SK-N-MC (cell line): ENCODE results near the gene KARS1.

ENCODE experiments used
- DNase-seq: peaks from one replicate; pipeline ENCODE4 v3.0.0-alpha.2; 2011; ENCODE audit warnings: low read depth, low spot score
- H3K27ac ChIP-seq: fragments of 200-600 bp; sonication (generic); 2 replicates; pipeline ENCODE4 v1.5.1; 2016; ENCODE audit warnings: mixed run types
- H3K36me3 ChIP-seq: fragments of 200-600 bp; sonication (generic); 2 replicates; pipeline ENCODE4 v1.6.1; 2017; ENCODE audit warnings: antibody characterized with exemption, low read length, mixed read lengths; ENCODE audit not compliant: insufficient read depth
- H3K4me3 ChIP-seq: fragments of 200-600 bp; sonication (generic); 2 replicates; pipeline ENCODE4 v1.5.1; 2016
- H3K9ac ChIP-seq: fragments of 200-600 bp; sonication (generic); 2 replicates; pipeline ENCODE4 v1.8.0; 2017; ENCODE audit warnings: mixed run types, mixed read lengths; ENCODE audit not compliant: insufficient read length
- H3K9me3 ChIP-seq: fragments of 200-600 bp; sonication (generic); 2 replicates; pipeline ENCODE4 v1.6.1; 2017; ENCODE audit warnings: low read depth, mild to moderate bottlenecking, antibody characterized with exemption, low read length, moderate library complexity, mixed read lengths
- EZH2 ChIP-seq: fragments of 200-600 bp; sonication (generic); IDR thresholded peaks from one replicate; pipeline ENCODE4 v1.6.1; 2017; ENCODE audit warnings: antibody characterized with exemption
- FOXP2 ChIP-seq: optimal IDR thresholded peaks from 2 replicates; pipeline ENCODE3; 2011; ENCODE audit warnings: mild to moderate bottlenecking, moderate library complexity; ENCODE audit not compliant: insufficient read depth; ENCODE audit errors: extremely low read length, control extremely low read depth
- POLR2AphosphoS5 ChIP-seq: IDR thresholded peaks from 2 replicates; pipeline ENCODE4 v1.6.1; 2012; ENCODE audit warnings: mild to moderate bottlenecking, low read depth, low read length, borderline replicate concordance

Gene KARS1

DNA sequence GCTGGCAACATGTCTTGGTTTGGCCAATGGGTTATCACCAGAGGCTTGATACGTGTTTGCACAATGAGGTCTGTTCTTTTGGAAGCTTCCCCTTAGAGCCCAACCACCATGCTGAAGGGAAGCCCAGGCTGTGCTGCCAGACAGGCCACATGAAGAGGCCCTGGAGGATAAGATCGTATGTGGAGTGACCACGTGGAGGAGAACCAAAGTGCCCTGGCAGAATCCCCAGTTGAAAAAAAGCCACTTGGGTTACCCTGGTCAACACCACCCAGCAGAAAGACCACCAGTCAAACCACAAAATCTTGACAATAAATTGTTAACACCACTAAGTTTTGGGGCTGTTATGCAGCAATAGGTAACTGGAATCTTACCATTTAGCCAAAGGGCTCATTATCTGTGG, 17.4 kb downstream of the KARS1 start:
- TF ChIP-seq EZH2 = no peak
- no peak for TF ChIP-seq FOXP2
- TF ChIP-seq POLR2AphosphoS5 = no peak

DNA sequence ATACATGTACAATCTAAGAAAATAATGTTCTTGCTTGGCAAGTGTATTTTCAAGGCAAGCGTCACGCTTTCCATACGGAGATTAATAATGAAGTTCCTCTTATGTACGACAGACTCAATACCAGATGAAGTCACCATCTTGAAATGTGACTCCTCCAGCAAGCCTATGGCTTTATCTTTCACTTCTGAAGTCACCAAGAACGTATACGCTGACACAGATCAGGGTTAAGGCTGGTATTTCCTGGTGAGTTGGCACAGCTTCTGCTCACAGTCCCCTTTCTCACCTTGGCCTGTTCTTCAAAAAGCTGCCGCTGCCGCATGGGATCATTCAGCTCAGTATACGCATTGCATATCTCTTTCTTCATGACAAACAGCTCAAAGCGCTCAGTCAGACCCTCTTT, 18.3 kb downstream of the KARS1 start:
- no peaks in the 10 kb centered on the region for H3K9me3 ChIP-seq
- DNase-seq = no peak
- no peak for TF ChIP-seq EZH2
- TF ChIP-seq FOXP2 = no peak
- TF ChIP-seq POLR2AphosphoS5 = no peak
- peaks cover 60% of the 10 kb centered on the region for H3K36me3 ChIP-seq
- H3K27ac ChIP-seq = no peak overlapping the region
- H3K9ac ChIP-seq = no peak overlapping the region
- H3K4me3 ChIP-seq = no peak overlapping the region

More for the DNA sequence above, 17.4 kb downstream of the KARS1 start:
- no peak for DNase-seq
- Histone ChIP-seq H3K9ac (no peak overlapping the region), H3K27ac (no peak overlapping the region), H3K4me3 (no peak overlapping the region), H3K9me3 (no peaks in the 10 kb centered on the region), H3K36me3 (peaks cover 65% of the 10 kb centered on the region)

DNA sequence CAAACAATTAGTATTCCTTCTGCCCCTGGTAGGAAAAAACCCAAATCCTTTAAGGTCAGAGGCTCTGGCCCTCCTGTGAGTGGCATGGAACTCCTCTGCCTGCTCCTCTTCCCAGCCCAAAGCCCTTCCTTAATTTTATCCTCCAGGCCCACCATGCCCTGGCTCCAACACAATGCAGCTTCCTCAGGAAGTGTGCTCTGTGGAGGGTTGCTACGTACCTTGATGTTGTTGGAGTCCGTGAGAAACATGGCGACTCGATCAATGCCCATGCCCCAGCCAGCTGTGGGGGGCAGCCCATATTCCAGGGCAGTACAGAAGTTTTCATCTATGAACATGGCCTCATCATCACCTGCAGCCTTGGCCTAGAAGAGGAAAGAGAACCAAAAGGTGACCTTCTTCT, 19.1 kb downstream of the KARS1 start:
- H3K36me3 ChIP-seq = peaks cover 52% of the 10 kb centered on the region
- peak overlapping the region; percentile 64; the same call in 1 of the 2 replicates for H3K27ac ChIP-seq
- no peak for TF ChIP-seq FOXP2
- TF ChIP-seq EZH2 = no peak
- TF ChIP-seq POLR2AphosphoS5 = no peak
- no peak overlapping the region for H3K9ac ChIP-seq
- DNase-seq = no peak
- no peak overlapping the region for H3K4me3 ChIP-seq
- H3K9me3 ChIP-seq = no peaks in the 10 kb centered on the region

DNA sequence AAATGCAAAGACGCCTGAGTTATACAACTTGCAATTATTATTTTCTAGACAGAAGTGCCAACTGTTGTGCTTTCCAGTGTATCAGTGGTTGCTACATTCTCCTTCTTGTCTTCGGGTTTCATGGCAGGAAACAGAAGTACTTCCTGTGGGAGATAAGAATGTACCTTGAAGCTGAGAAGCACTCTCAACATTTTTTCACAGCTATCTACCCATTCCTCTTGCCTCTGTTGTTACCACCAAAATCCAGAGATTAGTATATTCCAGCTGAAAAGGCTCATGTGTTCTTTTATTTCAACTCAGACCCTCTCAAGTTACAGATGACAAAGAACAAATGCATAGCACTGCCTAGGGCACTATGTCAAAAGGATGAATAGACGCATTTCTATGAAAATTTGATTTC, 19.6 kb downstream of the KARS1 start:
- Histone ChIP-seq H3K36me3 (peaks cover 48% of the 10 kb centered on the region), H3K9me3 (no peaks in the 10 kb centered on the region), H3K27ac (peak overlapping the region; percentile 64; the same call in 1 of the 2 replicates), H3K4me3 (no peak overlapping the region), H3K9ac (no peak overlapping the region)
- DNase-seq = no peak
- TF ChIP-seq FOXP2 (no peak), POLR2AphosphoS5 (no peak), EZH2 (no peak)

DNA sequence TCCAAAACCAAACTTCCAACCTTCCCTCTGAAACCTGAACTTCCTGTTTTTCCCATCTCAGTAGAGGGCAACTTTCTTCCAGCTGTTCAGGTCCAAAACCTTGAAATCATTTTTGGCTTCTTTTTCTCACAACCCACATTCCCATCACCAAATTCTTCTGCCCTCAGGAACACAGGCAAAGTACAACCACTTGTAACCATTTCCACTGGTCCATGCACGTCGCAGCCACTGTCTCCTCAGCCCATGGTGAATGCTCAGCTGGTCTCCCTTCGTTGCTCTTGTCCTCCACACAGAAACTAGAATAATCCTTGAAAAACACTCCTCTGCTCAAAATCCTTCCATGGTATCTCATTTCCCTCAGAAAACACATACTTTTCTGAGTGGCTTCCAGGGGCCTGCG, 20.7 kb downstream of the KARS1 start:
- Histone ChIP-seq H3K4me3 (no peak overlapping the region), H3K9me3 (no peaks in the 10 kb centered on the region), H3K27ac (no peak overlapping the region), H3K9ac (no peak overlapping the region), H3K36me3 (peaks cover 40% of the 10 kb centered on the region)
- no peak for DNase-seq
- TF ChIP-seq EZH2 (no peak), POLR2AphosphoS5 (no peak), FOXP2 (no peak)

DNA sequence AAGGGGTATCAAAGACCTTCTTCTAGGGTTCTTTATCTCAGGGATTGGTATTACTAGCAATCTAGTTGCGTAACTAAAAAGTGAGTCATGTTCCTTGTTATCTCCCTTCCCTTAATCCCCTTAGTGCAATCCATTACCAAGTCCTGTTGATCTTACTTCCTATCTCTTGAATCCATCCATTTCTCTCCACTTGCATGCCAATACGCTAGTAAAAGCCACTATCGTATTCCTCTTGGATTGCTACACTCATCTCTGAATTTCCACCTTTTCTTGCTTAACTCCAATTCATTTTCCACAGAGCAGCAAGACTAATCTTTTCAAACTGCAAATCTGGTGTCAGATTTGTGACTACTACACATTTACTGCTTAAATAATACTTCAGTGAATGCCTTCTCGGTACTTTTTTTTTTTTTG, 22.5 kb downstream of the KARS1 start:
- no peak overlapping the region for H3K9ac ChIP-seq
- H3K4me3 ChIP-seq = no peak overlapping the region
- H3K27ac ChIP-seq = no peak overlapping the region; the same call in 1 of the 2 replicates
- no peak for TF ChIP-seq POLR2AphosphoS5
- no peak for TF ChIP-seq EZH2
- TF ChIP-seq FOXP2 = no peak
- no peak for DNase-seq
- peaks cover 26% of the 10 kb centered on the region for H3K36me3 ChIP-seq
- H3K9me3 ChIP-seq = no peaks in the 10 kb centered on the region

DNA sequence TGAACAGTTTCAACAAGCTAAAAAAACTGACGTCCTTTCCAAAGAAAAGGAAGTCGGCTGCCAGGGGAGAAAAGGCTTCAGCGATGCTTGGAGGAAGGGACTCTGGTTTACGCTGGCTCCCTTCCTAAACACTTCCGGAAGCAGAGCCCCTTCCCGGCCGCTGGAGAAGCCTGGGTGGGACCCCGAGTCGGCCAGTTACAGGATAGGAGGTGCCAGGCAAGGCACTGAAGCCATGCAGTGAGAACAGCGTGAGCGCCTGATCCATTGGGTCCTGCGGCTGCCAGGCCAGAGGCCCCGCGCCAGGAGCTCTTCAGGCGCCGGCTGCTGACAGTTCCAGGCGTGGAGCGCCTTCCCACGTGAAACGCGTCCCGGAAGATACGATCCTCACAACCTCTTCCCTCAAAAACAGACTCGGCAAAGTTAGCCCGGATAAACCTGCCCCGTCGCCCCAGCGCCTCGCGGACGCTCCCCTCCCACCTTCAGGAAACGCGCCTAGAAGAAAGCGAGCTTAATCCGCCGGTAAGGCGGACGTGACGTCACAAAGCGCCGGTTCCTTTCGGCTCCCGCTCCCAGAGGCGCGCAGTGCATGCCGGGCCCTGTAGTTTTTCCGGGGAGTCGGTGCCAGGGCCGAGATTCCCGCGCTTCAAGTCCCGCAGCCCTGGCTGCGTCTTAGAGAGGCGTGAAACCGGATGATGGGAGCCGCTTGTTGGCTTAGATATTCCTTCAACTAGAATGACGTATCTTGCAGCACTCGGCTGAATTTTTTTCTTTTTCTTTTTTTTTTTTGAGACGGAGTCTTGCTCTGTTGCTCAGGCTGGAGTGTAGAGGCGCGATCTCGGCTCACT, 24.5 kb downstream of the KARS1 start, which contains the start of gene ADAT1:
ADAT1 (minus strand) TSS at position 521 of the 845 bp plus-strand sequence. CDS start 2,482 bp downstream, outside the sequence.
- DNase-seq = no peak
- peaks cover 12% of the 10 kb centered on the region; the same call in 1 of the 2 replicates for H3K36me3 ChIP-seq
- TF ChIP-seq POLR2AphosphoS5 (peak; percentile 88), FOXP2 (no peak)
- H3K9me3 ChIP-seq = no peaks in the 10 kb centered on the region
- H3K27ac ChIP-seq = peak within 1 kb of the TSS; percentile 70; the same call in 1 of the 2 replicates
- peak within 1 kb of the TSS; percentile 87 for H3K9ac ChIP-seq
- H3K4me3 ChIP-seq = peak within 1 kb of the TSS; percentile 83

DNA sequence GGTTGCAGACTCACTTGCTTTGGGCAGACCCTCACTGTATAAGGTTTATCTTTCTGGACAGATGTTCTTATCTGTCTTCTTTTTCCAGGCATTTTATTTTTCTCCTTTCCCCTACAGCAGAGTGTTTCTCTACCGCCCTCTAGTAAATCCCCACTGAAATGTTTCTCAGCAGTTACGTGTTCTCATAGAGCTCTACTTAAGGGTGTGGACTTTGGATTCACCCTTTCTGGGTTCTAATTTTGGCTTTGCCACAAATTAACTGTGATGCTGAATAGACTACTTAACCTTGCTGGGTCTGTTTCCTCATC, 26.3 kb downstream of the KARS1 start:
- H3K27ac ChIP-seq = no peak overlapping the region
- H3K36me3 ChIP-seq = peaks cover 1% of the 10 kb centered on the region; the same call in 1 of the 2 replicates
- DNase-seq = no peak
- no peaks in the 10 kb centered on the region for H3K9me3 ChIP-seq
- H3K4me3 ChIP-seq = no peak overlapping the region
- H3K9ac ChIP-seq = no peak overlapping the region
- TF ChIP-seq FOXP2 (no peak), POLR2AphosphoS5 (no peak), EZH2 (no peak)
